Thyroid gland (tissue), 4 donors: ENCODE measurements around the gene DCLK2.

Source experiments
- CTCF ChIP-seq, 6 experiments: fragments of 200-600 bp in 3 of 6; fragments of 450-650 bp in 3 of 6; sonication (generic) in 3 of 6; IDR thresholded peaks; one replicate each; pipeline ENCODE4 v1.5.1; 2016 to 2019; ENCODE audit warnings: antibody characterized with exemption in 6 of 6, mild to moderate bottlenecking in 2 of 6, inconsistent platforms in 1 of 6, moderate library complexity in 1 of 6
- POLR2A ChIP-seq, 2 donors: fragments of 450-650 bp; IDR thresholded peaks; one replicate each; pipeline ENCODE4 v1.6.1; 2017; ENCODE audit warnings: antibody characterized with exemption in 2 of 2, mild to moderate bottlenecking in 2 of 2, moderate library complexity in 1 of 2

DNA sequence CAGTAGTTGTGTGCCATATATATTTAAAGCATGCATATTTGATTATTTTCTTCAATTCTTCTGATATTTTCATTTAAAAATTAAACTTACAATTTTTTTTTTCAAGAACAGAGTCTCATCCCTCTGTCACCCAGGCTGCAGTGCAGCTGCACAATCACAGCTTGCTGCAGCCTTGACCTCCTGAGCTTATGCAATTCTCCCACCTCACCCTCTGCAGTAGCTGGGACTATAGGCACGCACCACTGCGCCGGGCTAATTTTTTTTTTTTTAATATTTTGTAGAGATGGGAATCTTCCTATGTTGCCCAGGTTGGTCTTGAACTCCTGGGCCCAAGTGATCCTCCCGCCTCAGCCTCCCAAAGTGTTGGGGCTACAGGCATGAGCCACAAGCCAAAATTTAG, 5.8 kb upstream of the DCLK2 start:
- TF ChIP-seq CTCF (IDR thresholded peaks at IDR 0.05), result no peak
- no peak for TF ChIP-seq POLR2A (IDR thresholded peaks at IDR 0.05)
